ENCODE measurements around the gene CLDN7.

DNA sequence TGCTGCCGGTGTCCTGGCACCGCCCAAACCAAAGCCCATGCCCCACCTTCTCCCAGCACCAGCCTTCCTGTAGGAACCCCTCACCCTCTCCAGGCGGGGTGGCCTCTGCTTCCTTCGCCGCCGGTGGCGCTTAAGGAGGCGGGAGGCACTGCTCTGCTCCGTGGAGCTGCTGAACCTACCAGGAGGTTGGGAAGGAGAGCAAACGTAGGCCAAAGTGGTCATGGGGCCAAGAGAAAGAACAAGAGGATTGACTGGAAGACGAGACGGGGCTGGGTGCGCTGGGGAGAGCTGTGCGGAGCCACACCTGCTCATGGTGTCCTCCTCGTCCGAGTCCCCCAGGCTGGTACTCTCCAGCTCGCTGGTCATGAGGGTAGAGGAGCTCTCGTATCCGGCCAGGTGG lies 32.8 kb downstream of the CLDN7 start:
- TF ChIP-seq, protein P1, sequence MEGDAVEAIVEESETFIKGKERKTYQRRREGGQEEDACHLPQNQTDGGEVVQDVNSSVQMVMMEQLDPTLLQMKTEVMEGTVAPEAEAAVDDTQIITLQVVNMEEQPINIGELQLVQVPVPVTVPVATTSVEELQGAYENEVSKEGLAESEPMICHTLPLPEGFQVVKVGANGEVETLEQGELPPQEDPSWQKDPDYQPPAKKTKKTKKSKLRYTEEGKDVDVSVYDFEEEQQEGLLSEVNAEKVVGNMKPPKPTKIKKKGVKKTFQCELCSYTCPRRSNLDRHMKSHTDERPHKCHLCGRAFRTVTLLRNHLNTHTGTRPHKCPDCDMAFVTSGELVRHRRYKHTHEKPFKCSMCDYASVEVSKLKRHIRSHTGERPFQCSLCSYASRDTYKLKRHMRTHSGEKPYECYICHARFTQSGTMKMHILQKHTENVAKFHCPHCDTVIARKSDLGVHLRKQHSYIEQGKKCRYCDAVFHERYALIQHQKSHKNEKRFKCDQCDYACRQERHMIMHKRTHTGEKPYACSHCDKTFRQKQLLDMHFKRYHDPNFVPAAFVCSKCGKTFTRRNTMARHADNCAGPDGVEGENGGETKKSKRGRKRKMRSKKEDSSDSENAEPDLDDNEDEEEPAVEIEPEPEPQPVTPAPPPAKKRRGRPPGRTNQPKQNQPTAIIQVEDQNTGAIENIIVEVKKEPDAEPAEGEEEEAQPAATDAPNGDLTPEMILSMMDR (IDR thresholded peaks at IDR 0.05): no peak
- TF ChIP-seq EP300 (IDR thresholded peaks at IDR 0.05; ENCODE audit: low read depth): no peak
